GM23338 (cell line): ENCODE results near the gene MKNK2. TPM values are rescaled to one million over a fixed set of nuclear protein-coding genes. Genes with fewer than 3 reads are reported as not detected.

ENCODE experiments used
- ATAC-seq: fragments of 200-7000 bp; cut with Tn5 transposase; 3 replicates; pipeline ENCODE4 v1.9.1; 2020
- DNase-seq: peaks from one replicate; pipeline ENCODE4 v3.0.0-alpha.2; 2015; ENCODE audit warnings: low spot score
- H2AFZ ChIP-seq: fragments of 200-600 bp; sonication (generic); 2 replicates; pipeline ENCODE4 v1.8.0; 2016; ENCODE audit warnings: antibody characterized with exemption, mild to moderate bottlenecking, moderate library complexity
- H3F3A ChIP-seq: fragments of 200-600 bp; sonication (generic); replicated peaks from 2 replicates; pipeline ENCODE4 v1.8.0; 2017; ENCODE audit warnings: antibody characterized with exemption, mixed run types, low read depth
- H3K27ac ChIP-seq: fragments of 200-600 bp; sonication (generic); 2 replicates; pipeline ENCODE4 v1.6.1; 2016; ENCODE audit warnings: low read depth
- H3K27me3 ChIP-seq: fragments of 200-600 bp; sonication (generic); 2 replicates; pipeline ENCODE4 v1.8.0; 2016; ENCODE audit warnings: mild to moderate bottlenecking, mixed run types, moderate library complexity; ENCODE audit not compliant: insufficient read depth
- H3K36me3 ChIP-seq: fragments of 200-600 bp; sonication (generic); 2 replicates; pipeline ENCODE4 v1.8.0; 2016; ENCODE audit warnings: mild to moderate bottlenecking; ENCODE audit not compliant: insufficient read depth
- H3K4me1 ChIP-seq: fragments of 200-600 bp; sonication (generic); 2 replicates; pipeline ENCODE4 v1.8.0; 2016; ENCODE audit warnings: mild to moderate bottlenecking, moderate library complexity; ENCODE audit not compliant: insufficient read depth
- H3K4me2 ChIP-seq: fragments of 200-600 bp; sonication (generic); 2 replicates; pipeline ENCODE4 v1.7.1; 2017; ENCODE audit warnings: mixed run types
- H3K4me3 ChIP-seq: fragments of 200-600 bp; sonication (generic); 2 replicates; pipeline ENCODE4 v1.6.1; 2016; ENCODE audit warnings: mixed run types
- H3K79me2 ChIP-seq: fragments of 200-600 bp; sonication (generic); replicated peaks from 2 replicates; pipeline ENCODE4 v1.8.0; 2017; ENCODE audit warnings: mild to moderate bottlenecking; ENCODE audit not compliant: insufficient read depth
- H3K9me2 ChIP-seq: fragments of 200-600 bp; sonication (generic); 2 replicates; pipeline ENCODE4 v1.8.0; 2017; ENCODE audit not compliant: insufficient read depth
- H4K20me1 ChIP-seq: fragments of 200-600 bp; sonication (generic); replicated peaks from 2 replicates; pipeline ENCODE4 v1.8.0; 2017; ENCODE audit warnings: mild to moderate bottlenecking; ENCODE audit not compliant: insufficient read depth
- H3K27ac Mint-ChIP-seq: 2 replicates; pipeline ENCODE4 v1.8.0; 2020; ENCODE audit warnings: inconsistent platforms, mild to moderate bottlenecking, moderate library complexity, mixed read lengths
- H3K27me3 Mint-ChIP-seq: 3 replicates; pipeline ENCODE4 v1.8.0; 2022; ENCODE audit warnings: low read depth, mild to moderate bottlenecking, moderate library complexity, mixed read lengths, inconsistent platforms; ENCODE audit not compliant: insufficient read depth, poor library complexity
- H3K36me3 Mint-ChIP-seq: 3 replicates; pipeline ENCODE4 v1.8.0; 2021; ENCODE audit warnings: low read depth, mild to moderate bottlenecking, inconsistent platforms, moderate library complexity, mixed read lengths
- H3K4me1 Mint-ChIP-seq: 3 replicates; pipeline ENCODE4 v1.8.0; 2020; ENCODE audit warnings: mild to moderate bottlenecking, inconsistent platforms, mixed read lengths
- H3K4me3 Mint-ChIP-seq: 3 replicates; pipeline ENCODE4 v1.8.0; 2021; ENCODE audit warnings: moderate library complexity, mild to moderate bottlenecking, inconsistent platforms, mixed read lengths
- H3K9me3 Mint-ChIP-seq: 3 replicates; pipeline ENCODE4 v1.8.0; 2020; ENCODE audit warnings: moderate library complexity, mild to moderate bottlenecking, inconsistent platforms, mixed read lengths
- CREB1 ChIP-seq: fragments of 250-450 bp; sonication (Bioruptor Pico); IDR thresholded peaks from 2 replicates; pipeline ENCODE4 v1.5.0; 2020; ENCODE audit warnings: low read depth, mild to moderate bottlenecking, moderate library complexity
- CTCF ChIP-seq, 2 experiments: fragments of 200-600 bp in 1 of 2; sonication (generic) in 1 of 2; conservative IDR thresholded peaks; 2 replicates each; pipeline versions ENCODE4 v1.5.1 to v1.6.1; 2016 to 2017; ENCODE audit warnings: antibody characterized with exemption in 2 of 2, low read depth in 2 of 2, mild to moderate bottlenecking in 2 of 2, moderate library complexity in 1 of 2
- ETS1 ChIP-seq: IDR thresholded peaks from 2 replicates; pipeline ENCODE4 v1.6.1; 2016; ENCODE audit warnings: antibody characterized with exemption
- EZH2 ChIP-seq: fragments of 200-600 bp; sonication (generic); IDR thresholded peaks from one replicate; pipeline ENCODE4 v1.8.0; 2017; ENCODE audit warnings: antibody characterized with exemption, mild to moderate bottlenecking, low read depth; ENCODE audit not compliant: unreplicated experiment
- EZH2phosphoT487 ChIP-seq: fragments of 200-600 bp; sonication (generic); IDR thresholded peaks from one replicate; pipeline ENCODE4 v1.8.1; 2018; ENCODE audit warnings: antibody characterized with exemption; ENCODE audit not compliant: unreplicated experiment
- JUNB ChIP-seq: IDR thresholded peaks from one replicate; pipeline ENCODE4 v1.6.1; 2016; ENCODE audit warnings: antibody characterized with exemption; ENCODE audit not compliant: unreplicated experiment
- NANOG ChIP-seq: IDR thresholded peaks from 2 replicates; pipeline ENCODE4 v1.6.1; 2016; ENCODE audit warnings: antibody characterized with exemption, borderline replicate concordance
- POLR2AphosphoS5 ChIP-seq: IDR thresholded peaks from 2 replicates; pipeline ENCODE4 v1.6.1; 2016; ENCODE audit warnings: antibody characterized with exemption, low read depth
- REST ChIP-seq: IDR thresholded peaks from one replicate; pipeline ENCODE4 v1.6.1; 2018; ENCODE audit warnings: antibody characterized with exemption; ENCODE audit not compliant: unreplicated experiment
- STAT1 ChIP-seq: IDR thresholded peaks from one replicate; pipeline ENCODE4 v1.6.1; 2016; ENCODE audit warnings: antibody characterized with exemption; ENCODE audit not compliant: unreplicated experiment
- ZNF114 ChIP-seq: fragments of 250-450 bp; sonication (Bioruptor Pico); IDR thresholded peaks from 2 replicates; pipeline ENCODE4 v1.5.0; 2020; ENCODE audit warnings: mild to moderate bottlenecking, moderate library complexity
- ZNF331 ChIP-seq: fragments of 250-450 bp; sonication (Bioruptor Pico); IDR thresholded peaks from 2 replicates; pipeline ENCODE4 v1.5.0; 2020; ENCODE audit warnings: low read depth, mild to moderate bottlenecking, moderate library complexity
- polyA plus RNA-seq: library from polyadenylated mRNA; unstranded; fragments of >200 nt; fragmentation: Nextera tagmentation; extraction: Ambion mirVana; gene quantifications from 2 replicates; pipeline ENCODE4 v1.2.1, GENCODE V29; 2016
- total RNA-seq: library from RNA; depleted of rRNA; stranded (reverse); fragments of >200 nt; shearing (Covaris generic); gene quantifications from 2 replicates; pipeline ENCODE4 v1.2.3, GENCODE V29; 2014

Gene MKNK2
- total and polyA plus RNA-seq, 2 experiments from 2014 or later: 71.0 to 159 TPM

- H3K9me2 ChIP-seq: no peaks in the 10 kb centered on the region
- peaks cover 5% of the 10 kb centered on the region for H3K4me1 Mint-ChIP-seq
- TF ChIP-seq NANOG: no peak
- TF ChIP-seq EZH2phosphoT487: no peak
- TF ChIP-seq ZNF114 (CRISPR knock-in tag): no peak
- no peak for TF ChIP-seq CREB1 (CRISPR knock-in tag)
- TF ChIP-seq JUNB: no peak
- no peak for TF ChIP-seq REST
- TF ChIP-seq ETS1: no peak
- no peak for TF ChIP-seq POLR2AphosphoS5
- TF ChIP-seq ZNF331 (CRISPR knock-in tag): no peak
- TF ChIP-seq CTCF (conservative IDR thresholded peaks at IDR 0.05; ENCODE audit: low read depth in 2 of 2): no peak
- TF ChIP-seq EZH2: no peak
- no peak for TF ChIP-seq STAT1
- H3F3A ChIP-seq: peaks cover 7% of the 10 kb centered on the region; the same call in 1 of the 2 replicates
- no peaks in the 10 kb centered on the region for H3K27me3 ChIP-seq
- H3K27ac ChIP-seq: no peak overlapping the region
- H3K36me3 Mint-ChIP-seq: peaks cover 15% of the 10 kb centered on the region
- no peak overlapping the region for H3K4me3 Mint-ChIP-seq
- H3K36me3 ChIP-seq: no peaks in the 10 kb centered on the region
- H3K27me3 Mint-ChIP-seq: peaks cover 17% of the 10 kb centered on the region
- peaks cover 3% of the 10 kb centered on the region; the same call in 1 of the 2 replicates for H3K4me1 ChIP-seq
- H3K4me2 ChIP-seq: no peak overlapping the region
- no peaks in the 10 kb centered on the region; the same call in 1 of the 2 replicates for H4K20me1 ChIP-seq
- no peak for ATAC-seq
- no peaks in the 10 kb centered on the region for H3K9me3 Mint-ChIP-seq
- H3K79me2 ChIP-seq: 0 out of 2 replicates have a peak, but pooled peaks cover 3% of the 10 kb centered on the region
- no peak overlapping the region for H3K4me3 ChIP-seq
- no peak overlapping the region for H2AFZ ChIP-seq
- no peak overlapping the region for H3K27ac Mint-ChIP-seq
- DNase-seq: no peak
These were observed 37.4 kb downstream of the MKNK2 start for GRCh38 chr19:2013683-2013961.
